SK-N-MC (cell line): ENCODE measurements around the gene DYNLT5.

ENCODE experiments used
- EZH2 ChIP-seq: fragments of 200-600 bp; sonication (generic); IDR thresholded peaks from one replicate; pipeline ENCODE4 v1.6.1; 2017; ENCODE audit warnings: antibody characterized with exemption
- POLR2AphosphoS5 ChIP-seq: IDR thresholded peaks from 2 replicates; pipeline ENCODE4 v1.6.1; 2012; ENCODE audit warnings: mild to moderate bottlenecking, low read depth, low read length, borderline replicate concordance

DNA sequence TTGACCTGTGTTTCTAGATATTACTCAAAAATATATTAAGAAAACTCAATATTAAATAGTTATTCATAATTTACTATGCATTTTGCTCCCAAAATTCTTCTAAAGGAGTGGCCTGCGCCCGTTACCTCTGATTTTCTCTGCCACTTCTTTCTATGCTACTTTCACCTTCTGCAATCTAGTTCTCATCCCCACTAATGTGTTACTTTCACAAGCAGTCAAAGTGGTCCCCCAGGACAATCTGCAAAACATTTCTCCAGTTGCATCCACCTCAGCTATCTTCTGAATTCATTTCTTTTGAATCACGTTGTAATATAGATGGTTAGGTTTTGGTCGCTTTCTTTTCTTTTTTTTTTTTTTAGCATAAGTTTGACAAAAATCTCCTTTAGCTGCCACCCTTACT is 35.4 kb downstream of the DYNLT5 start:
- no peak for TF ChIP-seq POLR2AphosphoS5
- TF ChIP-seq EZH2, result no peak
